Transverse colon (tissue), 4 donors: ENCODE measurements around the gene LMF1. TPM values are rescaled to one million over a fixed set of nuclear protein-coding genes. Genes with fewer than 3 reads are reported as not detected.

Source experiments
- DNase-seq: peaks from one replicate; pipeline ENCODE4 v3.0.0-alpha.2; 2019
- H3K27ac ChIP-seq, 4 donors: fragments of 200-600 bp; sonication (generic); 2 replicates each; pipeline ENCODE4 v1.5.1; 2016 to 2018; ENCODE audit warnings: inconsistent platforms in 4 of 4
- H3K27me3 ChIP-seq: fragments of 200-600 bp; sonication (generic); 2 replicates; pipeline ENCODE4 v1.5.1; 2017; ENCODE audit warnings: inconsistent platforms
- H3K36me3 ChIP-seq, 4 donors: fragments of 200-600 bp; sonication (generic); 2 replicates each; pipeline ENCODE4 v1.5.1; 2017 to 2019; ENCODE audit warnings: inconsistent platforms in 4 of 4
- H3K4me1 ChIP-seq, 4 donors: fragments of 200-600 bp; sonication (generic); 2 replicates each; pipeline ENCODE4 v1.5.1; 2017 to 2020; ENCODE audit warnings: inconsistent platforms in 4 of 4
- H3K4me3 ChIP-seq, 4 donors: fragments of 200-600 bp; sonication (generic); 1 replicate in 1 of 4; 2 replicates in 3 of 4; pipeline versions ENCODE4 v1.5.1 to v1.6.1; 2017 to 2019; ENCODE audit warnings: inconsistent platforms in 4 of 4
- H3K9me3 ChIP-seq, 2 donors: fragments of 200-600 bp; sonication (generic); 2 replicates each; pipeline ENCODE4 v1.5.1; 2017 to 2019; ENCODE audit warnings: inconsistent platforms in 2 of 2
- EP300 ChIP-seq: sonication (generic); formaldehyde crosslinking; IDR thresholded peaks from one replicate; pipeline ENCODE4 v1.6.1; 2017; ENCODE audit warnings: antibody characterized with exemption, low read depth
- POLR2A ChIP-seq: fragments of 450-650 bp; IDR thresholded peaks from one replicate; pipeline ENCODE4 v1.6.1; 2016; ENCODE audit warnings: antibody characterized with exemption, mild to moderate bottlenecking, moderate library complexity
- POLR2AphosphoS5 ChIP-seq, 3 donors: sonication (generic); formaldehyde crosslinking; IDR thresholded peaks; one replicate each; pipeline ENCODE4 v1.6.1; 2016; ENCODE audit warnings: antibody characterized with exemption in 3 of 3
- WGBS, 2 donors: methylation state at CpG; one replicate each; pipeline ENCODE4 v1.1.5; 2018; ENCODE audit warnings: low coverage in 1 of 2; 5-methylcytosine and 5-hydroxymethylcytosine counted together
- in situ Hi-C, 4 donors: fragments of 200-750 bp; cut with MboI; loops; one replicate each; pipeline versions ENCODE4 v1.15.0 to v1.15.1; 2017; ENCODE audit warnings: low sequenced_read_pairs in 3 of 4, low pct_ligation_motif_present in 1 of 4, low pct_unique_long_range_greater_than_20kb in 1 of 4
- intact Hi-C: fragments of 100-400 bp; cut with DNase I; formaldehyde crosslinking; loops from one replicate; pipeline ENCODE4 v1.15.1; 2023; ENCODE audit warnings: low total_unique reads
- total RNA-seq, 4 donors: library from RNA; depleted of rRNA; stranded (reverse); fragments of >200 nt; gene quantifications; one replicate each; pipeline ENCODE4 v1.1.0, GENCODE V29; 2016
- TF ChIP-seq, protein P1 (sequence below), 5 experiments: fragments of 200-600 bp in 3 of 5; fragments of 450-650 bp in 2 of 5; sonication (generic) in 3 of 5; IDR thresholded peaks; 1 replicate in 2 of 5; 2 replicates in 3 of 5; pipeline ENCODE4 v1.5.1; 2016 to 2017; ENCODE audit warnings: antibody characterized with exemption in 5 of 5, inconsistent platforms in 3 of 5, mild to moderate bottlenecking in 2 of 5, moderate library complexity in 1 of 5

Gene LMF1
- total RNA-seq, 4 donors from 2014 or later: 15.9 to 34.8 (median 19.6) TPM

- H3K4me1 ChIP-seq: peaks cover 0 to 12% (median 9%) of the 10 kb centered on the region in 4 donors
- no peak overlapping the region for H3K4me3 ChIP-seq
- no peak overlapping the region for H3K27ac ChIP-seq
- no peak for DNase-seq
- WGBS, 2 donors: 80 to 91% methylated on average over 1 to 4 of the region's 4 CpGs
- H3K27me3 ChIP-seq: peaks cover 33% of the 10 kb centered on the region
- in situ Hi-C loops (no loop called here), intact Hi-C loops (no loop called here)
- no peak for TF ChIP-seq EP300
- no peak for TF ChIP-seq POLR2A
- no peak for TF ChIP-seq POLR2AphosphoS5 (IDR thresholded peaks at IDR 0.05)
- TF ChIP-seq, protein P1, sequence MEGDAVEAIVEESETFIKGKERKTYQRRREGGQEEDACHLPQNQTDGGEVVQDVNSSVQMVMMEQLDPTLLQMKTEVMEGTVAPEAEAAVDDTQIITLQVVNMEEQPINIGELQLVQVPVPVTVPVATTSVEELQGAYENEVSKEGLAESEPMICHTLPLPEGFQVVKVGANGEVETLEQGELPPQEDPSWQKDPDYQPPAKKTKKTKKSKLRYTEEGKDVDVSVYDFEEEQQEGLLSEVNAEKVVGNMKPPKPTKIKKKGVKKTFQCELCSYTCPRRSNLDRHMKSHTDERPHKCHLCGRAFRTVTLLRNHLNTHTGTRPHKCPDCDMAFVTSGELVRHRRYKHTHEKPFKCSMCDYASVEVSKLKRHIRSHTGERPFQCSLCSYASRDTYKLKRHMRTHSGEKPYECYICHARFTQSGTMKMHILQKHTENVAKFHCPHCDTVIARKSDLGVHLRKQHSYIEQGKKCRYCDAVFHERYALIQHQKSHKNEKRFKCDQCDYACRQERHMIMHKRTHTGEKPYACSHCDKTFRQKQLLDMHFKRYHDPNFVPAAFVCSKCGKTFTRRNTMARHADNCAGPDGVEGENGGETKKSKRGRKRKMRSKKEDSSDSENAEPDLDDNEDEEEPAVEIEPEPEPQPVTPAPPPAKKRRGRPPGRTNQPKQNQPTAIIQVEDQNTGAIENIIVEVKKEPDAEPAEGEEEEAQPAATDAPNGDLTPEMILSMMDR (IDR thresholded peaks at IDR 0.05): no peak
- H3K36me3 ChIP-seq: no peaks in the 10 kb centered on the region
- peaks cover 14 to 17% of the 10 kb centered on the region in 2 donors for H3K9me3 ChIP-seq
Measured at GRCh38 chr16:836221-836620, 134.6 kb downstream of the LMF1 start.

DNA sequence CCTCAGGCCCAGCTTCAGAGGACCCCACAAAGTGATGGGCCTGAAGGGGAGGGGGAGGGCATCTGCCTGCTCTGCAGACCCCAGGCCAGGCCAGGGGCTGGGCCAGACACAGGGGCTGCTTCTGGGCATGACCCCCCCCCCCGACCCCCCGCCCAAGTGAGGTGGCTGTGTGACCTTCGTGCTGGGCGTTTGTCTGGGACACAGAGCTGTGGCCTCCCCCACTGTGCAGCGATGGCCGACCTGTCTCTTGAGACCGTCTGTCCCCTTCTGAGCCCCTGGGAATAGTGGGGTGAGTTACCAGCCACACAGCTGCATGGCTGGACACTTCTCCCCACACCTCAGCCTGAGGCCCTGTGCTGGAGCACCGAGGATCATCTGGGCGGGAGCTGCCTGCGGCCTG, 135.4 kb downstream of the LMF1 start:
- H3K27ac ChIP-seq: no peak overlapping the region
- no peaks in the 10 kb centered on the region for H3K36me3 ChIP-seq
- no peak overlapping the region for H3K4me3 ChIP-seq
- peaks cover 31% of the 10 kb centered on the region for H3K27me3 ChIP-seq
- peaks cover 0 to 12% (median 9%) of the 10 kb centered on the region in 4 donors for H3K4me1 ChIP-seq
- intact Hi-C loops (no loop called here), in situ Hi-C loops (no loop called here)
- TF ChIP-seq POLR2AphosphoS5 (IDR thresholded peaks at IDR 0.05): no peak
- TF ChIP-seq POLR2A: no peak
- TF ChIP-seq EP300: no peak
- TF ChIP-seq, protein P1 (IDR thresholded peaks at IDR 0.05): no peak
- 84% methylated on average over 7 of the region's 10 CpGs; no CpG with 5 or more reads in 1 of the 2 donors for WGBS, 2 donors
- H3K9me3 ChIP-seq: peaks cover 14 to 17% of the 10 kb centered on the region in 2 donors
- DNase-seq: no peak

DNA sequence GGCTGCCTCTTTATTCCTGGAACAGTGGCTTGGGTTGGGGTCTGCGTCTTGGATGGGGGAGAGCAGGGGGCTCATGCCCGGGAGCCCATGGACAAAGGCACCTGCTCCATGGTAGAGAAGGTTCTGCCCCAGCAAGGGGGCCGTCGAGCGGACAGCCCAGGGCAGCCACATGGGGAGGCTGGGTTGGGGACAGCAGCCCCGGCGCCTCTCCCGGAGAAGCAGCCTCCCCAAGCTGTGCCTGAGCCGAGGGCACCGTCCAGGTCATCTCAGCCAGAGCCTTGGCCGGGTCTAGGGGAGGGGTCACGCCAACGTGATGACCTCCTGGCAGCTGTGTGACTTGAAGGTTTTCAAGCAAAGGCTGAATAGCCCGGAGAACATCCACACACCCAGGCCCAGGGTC, 137.4 kb downstream of the LMF1 start:
- Histone ChIP-seq H3K36me3 (no peaks in the 10 kb centered on the region), H3K9me3 (peaks cover 14 to 17% of the 10 kb centered on the region in 2 donors), H3K27ac (no peak overlapping the region), H3K27me3 (peaks cover 15% of the 10 kb centered on the region), H3K4me3 (no peak overlapping the region), H3K4me1 (peaks cover 0 to 12% (median 9%) of the 10 kb centered on the region in 4 donors)
- in situ Hi-C loops: no loop called here
- intact Hi-C loops: no loop called here
- no peak for DNase-seq
- 77% methylated on average over 13 of the region's 14 CpGs; no CpG with 5 or more reads in 1 of the 2 donors for WGBS, 2 donors
- no peak for TF ChIP-seq EP300
- TF ChIP-seq POLR2A: no peak
- no peak for TF ChIP-seq POLR2AphosphoS5 (IDR thresholded peaks at IDR 0.05)
- TF ChIP-seq, protein P1 (IDR thresholded peaks at IDR 0.05): no peak

DNA sequence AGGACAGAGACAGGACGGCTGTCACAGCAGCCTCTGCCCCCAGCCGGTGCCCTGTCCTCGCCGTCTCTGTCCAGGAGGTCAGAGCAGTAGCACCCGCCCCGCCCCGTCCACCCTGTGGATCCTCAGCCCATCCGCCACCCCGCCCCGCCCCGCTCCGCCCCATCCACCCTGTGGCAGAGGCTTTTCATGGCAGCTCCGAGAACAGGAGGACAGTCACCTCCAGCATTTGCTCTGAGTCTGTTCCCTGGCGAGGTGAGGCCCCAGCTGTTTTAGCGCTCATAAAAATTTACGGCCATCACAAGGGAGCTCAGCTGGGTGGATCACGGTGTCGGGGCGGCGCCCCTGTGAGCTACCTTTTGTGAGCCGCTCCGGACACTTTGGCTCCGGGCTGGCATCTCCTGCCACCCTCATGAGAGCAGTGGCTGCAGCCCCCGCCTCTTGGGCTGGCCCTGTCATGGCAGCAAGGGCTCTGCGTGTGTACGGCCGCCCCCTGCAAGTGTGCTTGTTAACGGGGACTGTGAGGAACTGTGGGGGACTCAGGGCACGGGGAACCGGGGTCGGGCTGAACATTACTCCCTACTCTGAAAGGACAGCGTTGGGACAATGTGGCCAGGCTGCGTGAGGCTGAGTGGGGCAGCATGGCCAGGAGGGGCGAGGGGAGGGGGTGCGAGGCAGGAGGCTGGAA, 138.0 kb downstream of the LMF1 start:
- Histone ChIP-seq H3K36me3 (no peaks in the 10 kb centered on the region), H3K27ac (no peak overlapping the region), H3K9me3 (peaks cover 14 to 17% of the 10 kb centered on the region in 2 donors), H3K4me3 (no peak overlapping the region), H3K27me3 (peaks cover 15% of the 10 kb centered on the region), H3K4me1 (peaks cover 0 to 12% (median 9%) of the 10 kb centered on the region in 4 donors)
- in situ Hi-C loops: no loop called here
- whole genome bisulfite sequencing, 2 donors: 47% methylated on average over 34 of the region's 35 CpGs; no CpG with 5 or more reads in 1 of the 2 donors
- intact Hi-C loops: no loop called here
- peak; percentile 46 for DNase-seq
- TF ChIP-seq, protein P1 (IDR thresholded peaks at IDR 0.05): no peak
- TF ChIP-seq POLR2AphosphoS5 (IDR thresholded peaks at IDR 0.05) (no peak), EP300 (no peak), POLR2A (no peak)
